Neuronal stem cell (in vitro differentiated cells): ENCODE data around the gene NEK5.

ENCODE experiments used
- DNase-seq: peaks from one replicate; pipeline ENCODE4 v3.0.0-alpha.2; 2013; ENCODE audit warnings: low spot score
- H2AFZ ChIP-seq: one replicate; pipeline ENCODE4 v1.6.1; 2013; ENCODE audit warnings: mild to moderate bottlenecking, low read length, inconsistent platforms
- H2AK5ac ChIP-seq: 2 replicates; pipeline ENCODE4 v1.6.1; 2013; ENCODE audit warnings: low read depth, mild to moderate bottlenecking, inconsistent platforms, low read length, moderate library complexity, mixed read lengths
- H2BK120ac ChIP-seq: 2 replicates; pipeline ENCODE4 v1.6.1; 2013; ENCODE audit warnings: low read depth, mild to moderate bottlenecking, inconsistent platforms, low read length, moderate library complexity, mixed read lengths
- H2BK12ac ChIP-seq: one replicate; pipeline ENCODE4 v1.6.1; 2013; ENCODE audit warnings: low read length, inconsistent platforms
- H2BK15ac ChIP-seq: 2 replicates; pipeline ENCODE4 v1.6.1; 2013; ENCODE audit warnings: mild to moderate bottlenecking, low read length, inconsistent platforms, mixed read lengths
- H2BK5ac ChIP-seq: one replicate; pipeline ENCODE4 v1.6.1; 2013; ENCODE audit warnings: inconsistent platforms, mild to moderate bottlenecking, low read length, moderate library complexity
- H3K14ac ChIP-seq: one replicate; pipeline ENCODE4 v1.6.1; 2013; ENCODE audit warnings: low read length, inconsistent platforms
- H3K18ac ChIP-seq: 2 replicates; pipeline ENCODE4 v1.6.1; 2013; ENCODE audit warnings: low read length, inconsistent platforms
- H3K23ac ChIP-seq: 2 replicates; pipeline ENCODE4 v1.6.1; 2013; ENCODE audit warnings: low read depth, mild to moderate bottlenecking, mixed read lengths, low read length, inconsistent platforms; ENCODE audit not compliant: poor library complexity
- H3K27ac ChIP-seq: replicated peaks from 3 replicates; pipeline ENCODE4 v1.5.1; 2013; ENCODE audit warnings: low read length, inconsistent platforms
- H3K27me3 ChIP-seq, 3 experiments: 2 replicates each; pipeline ENCODE4 v1.6.1; 2013; ENCODE audit warnings: low read length in 3 of 3, mild to moderate bottlenecking in 2 of 3, inconsistent platforms in 1 of 3, low read depth in 1 of 3, mixed read lengths in 1 of 3, moderate library complexity in 1 of 3; ENCODE audit not compliant: control insufficient read depth in 3 of 3, insufficient read depth in 3 of 3
- H3K36me3 ChIP-seq, 2 donors: replicated peaks in 1 of 2; 2 replicates each; pipeline ENCODE4 v1.6.1; 2013; ENCODE audit warnings: low read length in 2 of 2; ENCODE audit not compliant: control insufficient read depth in 2 of 2, insufficient read depth in 2 of 2
- H3K4ac ChIP-seq: 2 replicates; pipeline ENCODE4 v1.6.1; 2013; ENCODE audit warnings: inconsistent platforms, mild to moderate bottlenecking, low read length, moderate library complexity
- H3K4me1 ChIP-seq, 2 donors: 1 replicate in 1 of 2; 2 replicates in 1 of 2; pipeline ENCODE4 v1.6.1; 2013; ENCODE audit warnings: low read length in 2 of 2, low read depth in 1 of 2; ENCODE audit not compliant: control insufficient read depth in 2 of 2, insufficient read depth in 1 of 2
- H3K4me2 ChIP-seq: one replicate; pipeline ENCODE4 v1.6.1; 2013; ENCODE audit warnings: mild to moderate bottlenecking, low read length, inconsistent platforms; ENCODE audit not compliant: insufficient read depth, poor library complexity, severe bottlenecking
- H3K4me3 ChIP-seq, 2 donors: 2 replicates each; pipeline ENCODE4 v1.5.1; 2013; ENCODE audit warnings: low read length in 2 of 2, mild to moderate bottlenecking in 2 of 2, inconsistent platforms in 1 of 2, moderate library complexity in 1 of 2
- H3K79me1 ChIP-seq: one replicate; pipeline ENCODE4 v1.6.1; 2013; ENCODE audit warnings: low read depth, mild to moderate bottlenecking, inconsistent platforms, low read length, moderate library complexity
- H3K9ac ChIP-seq: one replicate; pipeline ENCODE4 v1.6.1; 2013; ENCODE audit warnings: mild to moderate bottlenecking, low read depth, low read length, inconsistent platforms; ENCODE audit not compliant: poor library complexity
- H3K9me3 ChIP-seq, 2 donors: replicated peaks in 1 of 2; 2 replicates each; pipeline versions ENCODE3 to v1.6.1; 2013; ENCODE audit warnings: low read length in 2 of 2, mild to moderate bottlenecking in 2 of 2, inconsistent platforms in 1 of 2, low read depth in 1 of 2, mixed read lengths in 1 of 2, moderate library complexity in 1 of 2; ENCODE audit not compliant: control insufficient read depth in 2 of 2, insufficient read depth in 1 of 2
- H4K8ac ChIP-seq: one replicate; pipeline ENCODE4 v1.6.1; 2013; ENCODE audit warnings: low read depth, mild to moderate bottlenecking, inconsistent platforms, low read length, moderate library complexity
- H4K91ac ChIP-seq: one replicate; pipeline ENCODE4 v1.6.1; 2013; ENCODE audit warnings: low read length, low read depth, mild to moderate bottlenecking, inconsistent platforms; ENCODE audit not compliant: poor library complexity
- WGBS, 2 donors: extraction: QIAGEN DNeasy Blood & Tissue Kit; methylation state at CpG; one replicate each; pipeline ENCODE4 v1.1.7; 2013; ENCODE audit warnings: missing lambda C conversion rate in 2 of 2, mixed read lengths in 1 of 2; ENCODE audit not compliant: insufficient read length in 2 of 2, insufficient replicate concordance in 1 of 2; ENCODE audit errors: extremely low coverage in 2 of 2; 5-methylcytosine and 5-hydroxymethylcytosine counted together

The NEK5 gene

GRCh38 chr13:52053460-52053859 is 75.4 kb downstream of the NEK5 start:
- H3K4ac ChIP-seq: no peak overlapping the region
- no peak overlapping the region for H3K4me3 ChIP-seq
- no peak overlapping the region for H2BK12ac ChIP-seq
- no peak overlapping the region for H2BK120ac ChIP-seq
- no peak overlapping the region for H3K4me2 ChIP-seq
- H3K36me3 ChIP-seq: no peaks in the 10 kb centered on the region
- no peak overlapping the region for H4K91ac ChIP-seq
- H4K8ac ChIP-seq: no peak overlapping the region
- no peak overlapping the region for H3K9ac ChIP-seq
- H3K23ac ChIP-seq: no peak overlapping the region
- no peak overlapping the region for H2BK5ac ChIP-seq
- no peak overlapping the region for H2AFZ ChIP-seq
- WGBS, 2 donors: no CpG with 5 or more reads among the region's 4 CpGs
- H3K9me3 ChIP-seq: no peaks in the 10 kb centered on the region
- H3K18ac ChIP-seq: no peak overlapping the region
- H3K27me3 ChIP-seq: no peaks in the 10 kb centered on the region
- no peak overlapping the region for H3K27ac ChIP-seq
- H3K14ac ChIP-seq: no peak overlapping the region
- no peak overlapping the region for H2BK15ac ChIP-seq
- no peak for DNase-seq
- H2AK5ac ChIP-seq: no peak overlapping the region
- peaks cover 0 to 2% of the 10 kb centered on the region in 2 donors for H3K4me1 ChIP-seq
- no peaks in the 10 kb centered on the region for H3K79me1 ChIP-seq

DNA sequence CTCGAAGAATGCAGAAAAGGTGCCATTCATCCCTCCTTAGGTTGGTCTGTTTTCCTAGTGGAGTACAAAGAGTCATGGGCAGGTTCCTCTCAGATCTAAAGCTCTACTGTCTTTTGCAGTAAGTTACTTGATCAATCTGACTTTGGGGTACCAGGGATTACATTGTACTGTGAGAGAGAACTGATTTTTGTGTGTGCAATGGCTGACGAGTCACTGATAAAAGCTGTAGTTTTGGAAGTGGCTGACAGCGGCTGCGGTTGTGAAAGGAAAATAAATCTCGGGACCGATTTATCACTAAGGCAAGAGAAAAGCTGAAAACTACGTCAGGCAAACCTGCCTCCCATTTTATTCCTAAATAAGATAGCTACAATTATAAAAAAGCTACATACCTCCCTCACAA is 77.5 kb downstream of the NEK5 start:
- H2BK5ac ChIP-seq: no peak overlapping the region
- no peak overlapping the region for H3K9ac ChIP-seq
- H3K4me1 ChIP-seq: peaks cover 0 to 2% of the 10 kb centered on the region in 2 donors
- H3K18ac ChIP-seq: no peak overlapping the region
- no peaks in the 10 kb centered on the region for H3K79me1 ChIP-seq
- H4K8ac ChIP-seq: no peak overlapping the region
- no peak for DNase-seq
- no peak overlapping the region for H2BK12ac ChIP-seq
- no peak overlapping the region for H2AK5ac ChIP-seq
- no peaks in the 10 kb centered on the region for H3K27me3 ChIP-seq
- H3K14ac ChIP-seq: no peak overlapping the region
- H4K91ac ChIP-seq: no peak overlapping the region
- H3K4me3 ChIP-seq: no peak overlapping the region
- no peak overlapping the region for H2BK120ac ChIP-seq
- no peak overlapping the region for H3K4me2 ChIP-seq
- H2AFZ ChIP-seq: no peak overlapping the region
- H3K9me3 ChIP-seq: no peaks in the 10 kb centered on the region
- no peak overlapping the region for H2BK15ac ChIP-seq
- no peak overlapping the region for H3K27ac ChIP-seq
- WGBS, 2 donors: no CpG with 5 or more reads among the region's 7 CpGs
- H3K23ac ChIP-seq: no peak overlapping the region
- H3K4ac ChIP-seq: no peak overlapping the region
- no peaks in the 10 kb centered on the region for H3K36me3 ChIP-seq

DNA sequence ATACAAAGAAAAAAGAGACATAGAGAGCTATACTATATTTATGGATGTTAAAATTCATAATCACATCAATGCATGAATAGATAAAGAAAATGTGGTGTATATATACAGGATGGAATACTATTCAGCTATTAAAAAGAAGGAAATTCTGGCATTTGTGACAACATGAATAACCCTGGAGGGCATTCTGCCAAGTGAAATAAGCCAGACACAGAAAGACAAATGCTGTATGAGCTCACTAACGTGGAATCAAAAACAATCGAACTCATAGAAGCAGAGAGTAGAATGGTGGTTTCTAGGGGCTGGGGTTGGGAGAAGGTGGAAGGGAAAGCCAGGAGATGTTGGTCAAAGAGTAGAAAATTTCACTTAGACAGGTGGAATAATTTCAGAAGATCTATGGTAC is 80.4 kb downstream of the NEK5 start:
- WGBS, 2 donors: no CpG with 5 or more reads among the region's 2 CpGs

GRCh38 chr13:52047463-52047862 is 81.4 kb downstream of the NEK5 start:
- Histone ChIP-seq H2BK15ac (no peak overlapping the region), H2BK120ac (no peak overlapping the region), H2AFZ (no peak overlapping the region), H3K23ac (no peak overlapping the region), H3K27me3 (no peaks in the 10 kb centered on the region), H3K4me3 (no peak overlapping the region), H3K14ac (no peak overlapping the region), H2BK12ac (no peak overlapping the region), H3K9ac (no peak overlapping the region), H3K4ac (no peak overlapping the region), H2AK5ac (no peak overlapping the region), H3K4me1 (peaks cover 0 to 2% of the 10 kb centered on the region in 2 donors), H3K27ac (no peak overlapping the region), H3K79me1 (no peaks in the 10 kb centered on the region), H3K18ac (no peak overlapping the region), H4K8ac (no peak overlapping the region), H2BK5ac (no peak overlapping the region), H4K91ac (no peak overlapping the region), H3K9me3 (no peaks in the 10 kb centered on the region), H3K36me3 (no peaks in the 10 kb centered on the region), H3K4me2 (no peak overlapping the region)
- DNase-seq: no peak
- WGBS, 2 donors: no CpG with 5 or more reads among the region's 3 CpGs

More for the DNA sequence above, 80.4 kb downstream of the NEK5 start:
- H2BK120ac ChIP-seq: no peak overlapping the region
- peaks cover 0 to 2% of the 10 kb centered on the region in 2 donors for H3K4me1 ChIP-seq
- no peak overlapping the region for H2BK12ac ChIP-seq
- H2AK5ac ChIP-seq: no peak overlapping the region
- no peak overlapping the region for H3K23ac ChIP-seq
- H3K79me1 ChIP-seq: no peaks in the 10 kb centered on the region
- no peak overlapping the region for H3K18ac ChIP-seq
- no peak overlapping the region for H4K91ac ChIP-seq
- no peaks in the 10 kb centered on the region for H3K9me3 ChIP-seq
- H3K9ac ChIP-seq: no peak overlapping the region
- H3K14ac ChIP-seq: no peak overlapping the region
- no peaks in the 10 kb centered on the region for H3K36me3 ChIP-seq
- H3K4ac ChIP-seq: no peak overlapping the region
- H2BK5ac ChIP-seq: no peak overlapping the region
- no peak overlapping the region for H2AFZ ChIP-seq
- H3K27me3 ChIP-seq: no peaks in the 10 kb centered on the region
- DNase-seq: no peak
- H2BK15ac ChIP-seq: no peak overlapping the region
- no peak overlapping the region for H3K27ac ChIP-seq
- no peak overlapping the region for H3K4me3 ChIP-seq
- no peak overlapping the region for H4K8ac ChIP-seq
- H3K4me2 ChIP-seq: no peak overlapping the region
